ENCODE data around the gene XYLT1.
"Not testable (repeated sequence)": the region's sequence is repeated elsewhere in the genome, so short reads cannot be mapped to it uniquely, and the experiment has no call there.

Gene XYLT1

DNA sequence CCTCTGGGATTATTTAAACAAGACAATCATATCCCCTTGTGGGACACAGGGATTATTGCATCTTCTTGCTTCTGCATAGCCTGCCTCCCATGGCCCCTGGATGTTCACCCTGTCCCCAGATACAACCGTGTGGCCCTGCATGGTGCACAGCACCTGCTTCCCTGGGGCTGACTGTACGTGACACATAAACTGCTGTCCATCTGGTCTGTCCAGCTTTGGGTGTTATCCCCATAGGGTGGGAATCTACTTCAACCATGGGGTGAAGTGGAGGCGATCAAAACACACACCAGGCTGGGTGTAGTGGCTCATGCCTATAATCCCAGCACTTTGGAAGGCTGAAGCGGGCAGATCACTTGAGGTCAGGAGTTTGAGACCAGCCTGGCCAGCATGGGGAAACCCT, 138.8 kb downstream of the XYLT1 start:
- no peak for DNase-seq (ENCODE audit: low spot score)

DNA sequence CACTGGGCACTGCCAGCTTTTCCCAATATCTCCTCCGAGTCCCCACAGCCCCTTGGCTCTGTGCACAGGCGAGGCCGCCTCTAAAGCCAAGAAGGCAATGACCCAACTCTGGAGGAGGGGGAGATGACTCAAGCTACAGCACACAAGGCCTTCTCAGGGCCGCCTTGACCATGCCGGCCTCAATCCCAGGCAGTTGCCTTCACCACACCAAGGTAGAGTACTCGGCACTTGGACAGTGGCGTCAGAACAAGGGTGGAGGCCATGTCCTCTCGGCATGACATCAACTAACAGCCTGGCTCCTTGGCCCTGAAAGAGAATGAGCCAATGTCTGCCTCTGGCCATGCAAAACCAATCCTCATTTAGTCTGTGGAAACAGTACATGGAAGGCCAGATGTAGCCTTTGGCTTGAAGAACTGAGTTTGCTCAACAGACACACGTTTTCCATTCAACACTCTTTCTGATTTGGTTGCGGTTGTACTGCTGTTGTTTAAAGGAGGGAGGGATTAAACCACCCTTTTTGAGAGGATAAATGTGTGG, 139.6 kb downstream of the XYLT1 start:
- no peak for DNase-seq (ENCODE audit: low spot score)

- DNase-seq (ENCODE audit: low spot score): no peak
Observed at GRCh38 chr16:17330044-17330443, 140.7 kb downstream of the XYLT1 start.

GRCh38 chr16:17329391-17329790, 141.4 kb downstream of the XYLT1 start:
- DNase-seq (ENCODE audit: low spot score): no peak

DNA sequence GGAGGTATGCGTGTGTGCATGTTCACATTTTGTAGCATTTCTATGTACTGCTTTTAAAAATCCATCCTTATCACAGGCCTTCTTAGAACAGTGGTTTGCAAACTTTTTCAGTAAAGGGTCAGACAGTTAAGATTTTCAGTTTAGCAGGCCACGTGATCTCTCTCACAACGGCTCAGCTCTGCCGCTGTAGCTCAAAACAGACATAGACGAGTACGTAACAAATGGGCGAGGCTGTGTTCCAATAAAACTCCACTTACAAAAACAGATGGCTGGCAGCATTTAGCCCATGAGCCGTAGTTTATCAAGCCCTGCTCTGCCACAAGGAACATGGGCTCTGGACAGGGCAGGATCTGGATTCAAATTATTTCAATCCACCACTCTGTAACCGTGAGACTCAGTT, 141.8 kb downstream of the XYLT1 start:
- DNase-seq (ENCODE audit: low spot score): no peak

- DNase-seq (ENCODE audit: low spot score): no peak
Observed at GRCh38 chr16:17327664-17328335, 143.0 kb downstream of the XYLT1 start.

DNA sequence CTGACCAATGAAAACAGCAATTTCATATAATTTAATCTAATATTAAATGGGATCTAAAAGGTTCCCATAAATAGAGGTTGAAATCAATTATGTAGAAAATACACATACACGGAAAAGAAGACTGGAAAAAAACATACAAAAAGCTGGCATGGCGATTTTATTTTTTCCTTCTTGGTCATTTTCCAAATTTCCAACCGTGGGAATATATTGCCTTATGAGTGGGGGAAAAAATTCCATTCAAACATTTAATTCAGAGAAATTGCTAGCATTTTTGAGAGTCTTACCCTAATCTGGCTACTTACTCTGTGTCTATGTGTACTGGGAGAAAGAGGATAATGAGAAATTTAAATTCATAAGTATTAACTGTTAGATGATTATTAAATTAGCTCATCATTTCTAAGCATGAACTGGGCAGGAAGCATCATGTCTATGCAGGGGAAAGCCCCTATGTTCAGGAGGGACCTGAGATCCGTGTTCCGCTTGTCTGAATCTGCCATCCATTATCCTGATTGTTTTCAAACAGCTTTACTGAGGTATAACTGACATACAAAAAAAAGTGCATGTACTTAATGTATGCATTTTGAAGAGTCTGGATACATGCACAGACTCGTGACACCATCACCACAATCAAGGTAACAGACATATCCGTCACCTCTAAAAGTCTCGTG, 145.2 kb downstream of the XYLT1 start:
- no peak for DNase-seq (ENCODE audit: low spot score)

DNA sequence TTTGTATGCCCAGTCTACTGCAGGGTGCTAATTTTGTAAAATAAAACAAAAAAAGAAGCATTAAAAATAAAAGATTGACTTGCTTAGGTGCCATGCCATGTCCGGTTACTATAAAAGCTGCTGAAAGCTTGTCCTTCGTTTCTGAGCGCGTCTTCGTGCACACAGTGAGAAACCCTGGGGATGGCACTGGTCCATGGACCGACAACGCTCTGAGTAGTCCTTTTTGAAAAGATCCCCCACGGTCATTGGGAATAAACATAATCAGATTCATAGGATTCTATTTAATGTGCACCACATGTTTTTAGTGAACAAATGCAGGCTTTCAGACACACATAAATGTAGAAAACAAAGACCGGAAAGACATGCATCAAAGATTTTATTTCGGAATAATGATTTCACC, 146.3 kb downstream of the XYLT1 start:
- no peak for DNase-seq (ENCODE audit: low spot score)

GRCh38 chr16:17323171-17323570, 147.6 kb downstream of the XYLT1 start:
- no peak for DNase-seq (ENCODE audit: low spot score)

DNA sequence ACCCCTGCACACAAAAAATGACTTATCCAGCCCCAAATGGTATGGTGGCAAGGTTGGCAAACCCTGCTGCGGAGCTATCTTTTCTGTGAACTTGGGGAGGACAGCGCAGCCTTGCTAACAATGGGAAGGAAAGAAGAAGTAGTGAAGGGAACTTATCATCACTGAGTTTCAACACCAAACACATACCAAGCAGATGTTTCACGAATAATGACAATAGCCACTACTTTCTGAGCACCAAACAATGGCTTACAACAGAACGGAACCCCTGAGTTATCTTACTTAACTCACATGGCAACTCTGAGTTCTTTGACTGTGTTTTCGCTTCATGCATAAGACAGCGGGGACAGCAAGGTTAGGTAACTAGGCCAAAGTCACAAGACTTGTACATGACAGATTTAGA, 148.9 kb downstream of the XYLT1 start:
- no peak for DNase-seq (ENCODE audit: low spot score)

- no peak for DNase-seq (ENCODE audit: low spot score)
Observed at GRCh38 chr16:17320009-17320408, 150.8 kb downstream of the XYLT1 start.

DNA sequence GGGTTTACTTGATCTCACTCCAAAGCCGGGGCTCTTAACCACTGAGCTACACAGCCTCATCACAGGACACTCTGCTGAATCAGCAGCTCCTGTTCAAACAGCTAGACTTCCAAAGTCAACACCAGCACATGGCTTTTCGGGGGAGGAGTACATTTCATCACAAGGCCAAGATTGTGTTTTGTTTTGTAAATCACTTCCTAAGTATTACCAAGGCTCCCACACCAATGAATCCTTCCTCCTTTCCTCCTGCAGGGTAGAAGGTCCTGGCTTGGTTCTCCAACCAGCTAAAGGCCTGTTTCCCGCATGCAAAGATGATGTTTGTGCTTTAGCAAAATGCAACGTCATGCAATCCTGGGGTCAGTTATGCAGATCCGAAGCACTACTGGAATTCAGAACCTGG, 152.5 kb downstream of the XYLT1 start:
- DNase-seq (ENCODE audit: low spot score): no peak

DNA sequence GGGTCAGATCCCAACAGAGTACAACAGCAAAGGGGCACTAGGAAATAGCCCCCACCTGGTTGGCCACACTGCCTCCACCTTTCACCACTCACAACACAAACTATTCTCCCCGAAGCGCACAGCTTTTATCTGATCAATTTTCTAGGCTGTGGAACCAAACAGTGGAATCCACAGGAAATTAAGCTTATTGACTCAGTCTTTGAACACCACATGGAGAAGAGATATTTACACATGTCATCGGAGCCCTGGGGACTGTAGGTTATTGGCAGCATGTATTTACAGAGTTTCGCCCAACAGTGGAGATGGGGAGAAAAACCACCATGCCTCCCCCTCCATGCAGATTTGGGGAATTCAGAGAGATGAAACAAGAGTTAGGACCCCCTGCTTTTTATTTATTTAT, 154.8 kb downstream of the XYLT1 start:
- no peak for DNase-seq (ENCODE audit: low spot score)

DNA sequence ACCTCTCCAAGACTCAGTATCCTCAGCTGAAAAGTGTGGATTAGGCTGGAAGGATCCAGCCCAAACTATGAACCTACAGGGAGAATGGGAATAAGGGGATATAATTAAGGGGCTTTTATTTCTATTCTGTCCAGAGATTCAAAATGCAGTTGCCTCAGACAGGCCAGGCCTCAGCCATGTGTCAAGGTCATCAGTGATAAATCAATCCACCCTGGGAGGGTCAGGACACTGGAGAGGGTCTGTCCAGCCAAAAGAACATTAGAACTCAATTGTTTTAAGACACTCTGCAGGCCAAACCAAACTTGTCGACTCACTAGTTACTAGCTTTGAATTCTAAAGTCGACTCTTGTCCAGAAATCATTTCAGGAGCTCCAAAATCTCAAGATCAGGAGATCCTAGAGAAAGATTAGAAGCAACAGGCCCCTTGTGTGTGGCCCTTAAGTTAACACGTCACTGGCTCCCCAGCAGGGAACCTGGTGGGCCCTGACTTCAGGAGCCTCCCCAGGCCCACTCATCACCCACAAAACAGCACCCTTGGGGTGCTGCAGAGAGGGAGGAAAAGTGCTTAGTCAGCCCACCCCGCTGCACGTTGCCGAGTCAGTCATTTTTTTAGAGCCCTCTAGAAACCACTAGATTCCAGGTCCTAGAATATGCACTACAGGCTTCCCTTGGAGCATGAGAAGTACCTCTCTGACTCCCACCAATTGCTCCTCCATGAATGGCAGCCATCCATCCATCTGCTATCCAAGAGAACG, 156.8 kb downstream of the XYLT1 start:
- no peak for DNase-seq (ENCODE audit: low spot score)

DNA sequence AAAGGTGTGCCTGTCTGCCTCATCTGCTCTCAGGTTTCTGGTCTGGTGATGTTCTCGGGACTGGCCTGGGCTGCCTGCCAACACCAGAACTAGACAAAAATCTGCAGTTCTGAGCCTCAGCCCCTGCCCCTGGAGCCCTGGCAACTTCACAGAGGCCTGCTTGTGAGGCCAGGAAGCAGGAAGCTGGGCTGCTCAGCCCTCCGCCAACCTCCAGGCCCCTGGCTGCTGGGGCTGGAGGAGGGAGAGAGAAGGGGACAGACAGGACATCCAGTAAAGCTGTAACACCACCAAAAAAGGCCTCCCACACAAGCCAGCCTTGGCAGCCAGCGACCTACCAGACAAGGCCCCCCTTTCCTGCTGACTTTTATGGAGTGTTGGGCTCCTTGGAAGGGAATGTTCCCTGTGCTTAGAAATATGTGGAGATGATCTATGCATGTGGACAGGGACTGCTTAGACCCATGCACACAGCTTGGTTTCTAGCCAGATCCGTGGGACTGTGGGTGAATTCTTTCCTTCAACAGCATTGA, 157.6 kb downstream of the XYLT1 start:
- no peak for DNase-seq (ENCODE audit: low spot score)

DNA sequence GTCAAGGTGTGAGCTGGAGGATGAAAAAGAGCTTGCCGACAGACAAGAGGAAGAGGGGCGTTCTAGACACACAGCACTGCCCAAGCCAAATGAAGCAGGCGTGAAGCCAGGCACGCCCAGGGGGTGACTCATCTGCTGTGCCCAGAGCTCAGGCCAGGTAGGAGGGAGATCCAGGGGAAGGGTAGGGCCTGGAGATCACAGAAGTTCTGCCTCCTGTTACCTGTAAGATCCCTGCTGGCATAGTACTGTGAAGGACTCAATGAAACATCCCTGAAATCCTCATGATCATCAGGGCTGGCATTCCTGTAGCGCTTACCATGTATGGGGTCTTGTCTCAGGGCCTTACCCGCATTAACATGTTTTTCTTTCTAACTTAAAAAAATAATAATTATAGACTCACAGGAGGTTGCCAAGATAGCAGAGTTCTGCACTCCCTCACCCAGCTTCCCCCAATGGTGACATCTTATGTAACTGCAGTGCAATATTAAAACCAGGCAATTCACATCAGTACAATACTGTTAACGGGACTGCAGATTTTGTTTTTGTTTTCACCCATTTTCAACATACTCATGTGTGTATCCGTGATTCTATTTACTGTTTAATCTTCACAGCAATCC, 158.6 kb downstream of the XYLT1 start:
- no peak for DNase-seq (ENCODE audit: low spot score)

- DNase-seq (ENCODE audit: low spot score): no peak
Observed at GRCh38 chr16:17311333-17312093, 159.2 kb downstream of the XYLT1 start.

DNA sequence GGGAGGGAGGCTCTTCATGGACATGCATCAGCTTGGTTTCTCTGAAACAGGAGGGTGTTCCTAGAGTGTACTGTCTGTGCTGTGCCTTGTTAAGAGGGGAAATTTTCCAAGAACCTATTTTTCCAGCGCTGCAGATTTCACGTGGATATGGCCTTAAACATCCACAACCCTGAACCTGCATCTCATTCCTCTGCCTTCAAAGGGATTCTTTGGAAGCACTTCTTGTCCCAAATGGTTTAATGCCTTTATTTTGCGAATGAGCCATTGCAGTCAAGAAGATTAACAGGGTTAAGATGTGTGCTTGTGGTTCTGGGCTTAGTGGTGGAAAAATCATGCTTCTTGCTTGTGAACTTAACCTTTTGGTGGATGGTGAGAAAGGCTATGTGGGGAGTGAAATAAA, 161.2 kb downstream of the XYLT1 start:
- no peak for DNase-seq (ENCODE audit: low spot score)

DNA sequence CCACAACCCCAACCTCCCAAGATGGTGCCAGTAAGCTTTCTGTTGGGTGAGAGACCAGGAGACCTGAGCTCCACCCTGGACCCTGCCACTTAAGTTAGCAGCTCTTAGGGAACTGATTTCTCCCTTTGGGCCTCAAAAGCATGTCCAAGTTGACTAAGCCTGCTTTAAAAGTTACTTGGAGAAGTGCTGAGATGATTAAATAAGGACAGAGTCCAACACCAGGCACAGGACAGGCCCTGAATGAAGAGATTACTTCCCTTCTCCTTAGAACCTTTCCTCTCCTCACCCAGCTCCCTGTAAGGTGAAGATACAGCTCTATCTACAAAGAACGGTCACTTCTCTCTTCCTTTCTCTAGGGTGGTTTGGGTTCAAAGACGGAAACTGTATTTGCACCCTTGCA, 162.6 kb downstream of the XYLT1 start:
- DNase-seq (ENCODE audit: low spot score): no peak

DNA sequence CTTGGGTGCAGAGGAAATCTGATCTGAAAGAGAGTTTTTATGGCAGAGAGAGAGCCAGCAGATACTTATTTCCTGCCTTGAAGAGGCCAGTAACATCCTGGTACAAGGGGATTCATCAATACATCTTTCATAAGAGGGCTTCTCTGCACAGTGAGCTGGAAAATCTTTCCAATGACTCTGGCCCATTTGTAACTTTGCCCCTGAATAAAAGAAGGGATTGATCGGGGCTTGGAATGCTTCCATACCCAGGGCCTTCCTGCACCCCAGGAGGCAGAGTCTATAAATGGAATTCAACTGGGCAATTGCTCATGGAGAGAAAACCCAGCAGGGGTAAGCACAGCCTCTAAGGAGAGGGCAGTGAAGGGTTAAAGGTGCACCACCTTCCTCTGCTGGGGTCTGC, 163.3 kb downstream of the XYLT1 start:
- DNase-seq (ENCODE audit: low spot score): no peak

- DNase-seq (ENCODE audit: low spot score): no peak
Observed at GRCh38 chr16:17306745-17307144, 164.0 kb downstream of the XYLT1 start.

GRCh38 chr16:17306211-17306610, 164.5 kb downstream of the XYLT1 start:
- not testable (repeated sequence) for DNase-seq (ENCODE audit: low spot score)

All from hematopoietic multipotent progenitor cell treated with erythropoietin and hydrocortisone succinate and interleukin-3 and kit ligand, for 17 days (in vitro differentiated cells).